Upper lobe of left lung (tissue), 6 donors: ENCODE data around the gene CRYBG1. TPM values are rescaled to one million over a fixed set of nuclear protein-coding genes. Genes with fewer than 3 reads are reported as not detected.

Source experiments
- ATAC-seq, 2 donors: fragments of 200-7000 bp; cut with Tn5 transposase; one replicate each; pipeline ENCODE4 v1.9.1; 2022; ENCODE audit warnings: mild to moderate bottlenecking in 2 of 2, moderate library complexity in 2 of 2; ENCODE audit not compliant: low FRiP score in 2 of 2
- DNase-seq, 2 donors: peaks; one replicate each; pipeline ENCODE4 v3.0.0-alpha.2; 2019 to 2020
- H3K27ac ChIP-seq, 4 donors: fragments of 200-600 bp; sonication (generic); one replicate each; pipeline ENCODE4 v1.5.1; 2016 to 2019
- H3K27me3 ChIP-seq, 4 donors: fragments of 200-600 bp; sonication (generic); one replicate each; pipeline ENCODE4 v1.5.1; 2017 to 2019
- H3K36me3 ChIP-seq, 4 donors: fragments of 200-600 bp; sonication (generic); one replicate each; pipeline ENCODE4 v1.5.1; 2016 to 2019
- H3K4me1 ChIP-seq, 4 donors: fragments of 200-600 bp; sonication (generic); one replicate each; pipeline ENCODE4 v1.5.1; 2018 to 2019
- H3K4me3 ChIP-seq, 4 donors: fragments of 200-600 bp; sonication (generic); one replicate each; pipeline ENCODE4 v1.5.1; 2017 to 2019; ENCODE audit warnings: mild to moderate bottlenecking in 2 of 4, moderate library complexity in 1 of 4
- H3K9me3 ChIP-seq, 4 donors: fragments of 200-600 bp; sonication (generic); one replicate each; pipeline ENCODE4 v1.5.1; 2018 to 2019
- CTCF ChIP-seq, 6 experiments: fragments of 450-650 bp in 4 of 6; fragments of 200-600 bp in 2 of 6; sonication (generic) in 2 of 6; IDR thresholded peaks; one replicate each; pipeline ENCODE4 v1.5.1; 2016 to 2019; ENCODE audit warnings: antibody characterized with exemption in 6 of 6
- EP300 ChIP-seq, 4 donors: sonication (generic); formaldehyde crosslinking; IDR thresholded peaks; one replicate each; pipeline ENCODE4 v1.5.1; 2017; ENCODE audit warnings: antibody characterized with exemption in 4 of 4, control low read depth in 2 of 4
- POLR2A ChIP-seq, 4 donors: fragments of 450-650 bp; IDR thresholded peaks; one replicate each; pipeline ENCODE4 v1.5.1; 2016 to 2017; ENCODE audit warnings: antibody characterized with exemption in 4 of 4, mild to moderate bottlenecking in 2 of 4
- POLR2AphosphoS5 ChIP-seq, 2 donors: sonication (generic); formaldehyde crosslinking; IDR thresholded peaks; one replicate each; pipeline ENCODE4 v1.5.1; 2017; ENCODE audit warnings: antibody characterized with exemption in 2 of 2
- WGBS, 2 donors: methylation state at CpG; one replicate each; pipeline ENCODE4 v1.1.5; 2017 to 2018; 5-methylcytosine and 5-hydroxymethylcytosine counted together
- total RNA-seq, 6 donors: library from RNA; depleted of rRNA in 4 of 6; stranded (reverse); fragments of >200 nt in 4 of 6; gene quantifications; one replicate each; pipeline versions ENCODE4 v1.1.0 to v1.2.1, GENCODE V29; 2016 to 2021
- donor health status: DM: no; HTN: no; CAD: no; lungs with moderate emphysema.
- donor health status: DM: no; HTN: yes; CAD: no; lungs with severe emphysema.

Gene CRYBG1
- total RNA-seq, 6 donors from 2014 or later: 17.8 to 35.1 (median 25.5) TPM

GRCh38 chr6:106476331-106477105 is 116.0 kb downstream of the CRYBG1 start:
- ATAC-seq (no peak), DNase-seq (no peak)
- Histone ChIP-seq H3K27me3 (no peaks in the 10 kb centered on the region), H3K4me1 (no peaks in the 10 kb centered on the region), H3K4me3 (no peak overlapping the region), H3K27ac (no peak overlapping the region), H3K9me3 (no peaks in the 10 kb centered on the region), H3K36me3 (no peaks in the 10 kb centered on the region)
- 77 to 80% methylated on average over 2 of the region's 2 CpGs for WGBS, 2 donors
- no peak for TF ChIP-seq CTCF (IDR thresholded peaks at IDR 0.05)
- TF ChIP-seq EP300 (IDR thresholded peaks at IDR 0.05): no peak
- no peak for TF ChIP-seq POLR2A (IDR thresholded peaks at IDR 0.05)
- TF ChIP-seq POLR2AphosphoS5 (IDR thresholded peaks at IDR 0.05): no peak

DNA sequence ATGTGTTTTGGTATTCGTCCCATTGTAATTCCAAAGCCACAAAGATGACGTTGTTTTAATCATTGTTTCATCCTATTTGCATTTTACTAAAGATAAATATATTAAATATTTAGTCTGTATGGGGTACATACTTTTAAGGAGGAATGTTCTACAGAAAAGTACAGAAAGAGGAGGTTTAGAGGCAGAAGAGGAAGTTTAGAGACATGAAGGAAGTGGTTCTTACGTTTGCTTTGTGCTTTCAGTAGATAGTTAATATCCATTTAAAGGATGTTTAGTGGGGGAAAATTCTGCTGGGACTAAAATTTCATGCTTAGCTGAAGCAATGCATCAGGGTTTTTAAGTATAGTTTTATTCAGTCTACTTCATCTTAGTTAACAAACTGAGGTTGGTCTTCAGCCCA is 116.6 kb downstream of the CRYBG1 start:
- H3K9me3 ChIP-seq: no peaks in the 10 kb centered on the region
- no peak for DNase-seq
- no peaks in the 10 kb centered on the region for H3K4me1 ChIP-seq
- no peak overlapping the region for H3K4me3 ChIP-seq
- WGBS, 2 donors: 37 to 48% methylated on average over 3 of the region's 3 CpGs
- peak in 1 of 2 donors; percentile 42 for ATAC-seq
- no peak overlapping the region for H3K27ac ChIP-seq
- no peaks in the 10 kb centered on the region for H3K36me3 ChIP-seq
- TF ChIP-seq POLR2A (IDR thresholded peaks at IDR 0.05): no peak
- no peak for TF ChIP-seq POLR2AphosphoS5 (IDR thresholded peaks at IDR 0.05)
- no peak for TF ChIP-seq CTCF (IDR thresholded peaks at IDR 0.05)
- no peak for TF ChIP-seq EP300 (IDR thresholded peaks at IDR 0.05)
- no peaks in the 10 kb centered on the region for H3K27me3 ChIP-seq

- H3K4me1 ChIP-seq: no peaks in the 10 kb centered on the region
- H3K9me3 ChIP-seq: no peaks in the 10 kb centered on the region
- no peak overlapping the region for H3K4me3 ChIP-seq
- H3K27me3 ChIP-seq: no peaks in the 10 kb centered on the region
- DNase-seq (peak in 1 of 2 donors; percentile 25), ATAC-seq (peak in 1 of 2 donors; percentile 45)
- 62 to 73% methylated on average over 6 of the region's 6 CpGs for WGBS, 2 donors
- H3K27ac ChIP-seq: no peak overlapping the region
- TF ChIP-seq EP300 (IDR thresholded peaks at IDR 0.05) (no peak), POLR2AphosphoS5 (IDR thresholded peaks at IDR 0.05) (no peak), POLR2A (IDR thresholded peaks at IDR 0.05) (no peak), CTCF (IDR thresholded peaks at IDR 0.05) (no peak)
- no peaks in the 10 kb centered on the region for H3K36me3 ChIP-seq
These were observed 117.3 kb downstream of the CRYBG1 start for GRCh38 chr6:106477790-106478189.

- ATAC-seq: no peak
- no peak overlapping the region for H3K27ac ChIP-seq
- H3K4me1 ChIP-seq: no peaks in the 10 kb centered on the region
- no peaks in the 10 kb centered on the region for H3K27me3 ChIP-seq
- no peaks in the 10 kb centered on the region for H3K9me3 ChIP-seq
- TF ChIP-seq POLR2AphosphoS5 (IDR thresholded peaks at IDR 0.05): no peak
- TF ChIP-seq EP300 (IDR thresholded peaks at IDR 0.05): no peak
- TF ChIP-seq POLR2A (IDR thresholded peaks at IDR 0.05): no peak
- no peak for TF ChIP-seq CTCF (IDR thresholded peaks at IDR 0.05)
- DNase-seq: no peak
- no peak overlapping the region for H3K4me3 ChIP-seq
- WGBS, 2 donors: 77 to 81% methylated on average over 1 of the region's 1 CpG
- H3K36me3 ChIP-seq: no peaks in the 10 kb centered on the region
These were observed 125.7 kb downstream of the CRYBG1 start for GRCh38 chr6:106486236-106486635.
